ENCODE results near the gene MTUS2. TPM values are rescaled to one million over a fixed set of nuclear protein-coding genes. Genes with fewer than 3 reads are reported as not detected.

MTUS2 gene
- total RNA-seq, 2 experiments from 2014 or later, result not detected

DNA sequence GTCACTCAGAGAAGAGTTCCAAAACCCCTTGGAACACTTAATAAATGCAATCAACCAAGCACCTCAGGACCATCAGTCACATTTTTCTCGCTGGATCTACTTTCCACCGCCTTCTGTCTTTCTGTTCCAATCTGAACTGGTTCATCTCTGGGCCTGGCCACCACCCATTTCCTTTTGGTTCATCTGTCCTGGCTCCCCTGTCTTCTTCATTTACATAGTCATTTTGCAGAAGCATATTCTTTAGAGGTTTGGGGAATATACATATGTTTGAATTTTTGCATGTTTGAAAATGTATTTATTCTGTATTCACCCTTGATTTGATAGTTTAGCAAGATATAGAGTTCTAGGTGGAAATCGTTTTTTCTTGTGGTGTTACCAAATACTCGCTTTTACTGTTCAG is 188.2 kb downstream of the MTUS2 start:
- CTCF ChIA-PET, result no interaction called here

DNA sequence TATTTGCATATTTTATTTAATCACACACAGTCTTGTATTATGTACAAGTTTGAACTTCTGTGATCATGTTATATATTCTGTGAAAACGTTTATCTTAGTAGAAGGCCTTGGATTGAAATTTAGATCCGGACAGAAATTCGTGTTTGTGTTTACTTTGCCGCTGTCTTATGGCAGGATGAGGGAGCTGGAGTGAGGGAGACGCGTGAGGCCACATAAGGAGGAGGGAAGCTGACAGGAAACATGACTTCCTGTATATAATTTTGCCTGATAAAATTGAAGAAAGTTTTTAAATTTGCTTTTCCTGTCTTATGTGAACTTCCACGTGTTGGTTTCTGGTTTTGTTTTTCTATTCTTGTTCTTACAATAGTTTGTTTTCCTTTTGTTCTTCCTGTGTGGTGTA is 200.2 kb downstream of the MTUS2 start:
- ChIA-PET POLR2A (no interaction called here), CTCF (no interaction called here)

More for the DNA sequence above, 188.2 kb downstream of the MTUS2 start:
- POLR2A ChIA-PET, result no interaction called here

DNA sequence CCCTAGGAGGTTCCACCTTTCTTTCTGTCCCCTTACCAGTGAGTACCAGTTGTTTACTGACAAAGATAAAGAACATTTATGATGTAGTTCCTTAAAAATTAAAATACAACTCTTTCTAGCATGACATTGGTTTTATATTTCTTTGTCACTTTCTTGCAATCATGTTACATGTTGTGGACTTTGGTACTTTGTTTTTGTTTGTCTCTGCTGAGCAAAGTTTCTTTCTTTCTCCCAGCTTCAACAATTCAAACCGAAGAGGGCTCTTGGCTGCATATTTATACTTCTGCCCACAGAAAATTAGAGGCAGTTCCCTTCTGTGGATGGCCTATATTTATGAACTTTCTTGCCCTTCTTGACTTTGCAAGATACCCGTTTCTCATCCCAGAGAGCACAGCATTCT is 201.2 kb downstream of the MTUS2 start:
- ChIA-PET POLR2A (no interaction called here), CTCF (no interaction called here)

DNA sequence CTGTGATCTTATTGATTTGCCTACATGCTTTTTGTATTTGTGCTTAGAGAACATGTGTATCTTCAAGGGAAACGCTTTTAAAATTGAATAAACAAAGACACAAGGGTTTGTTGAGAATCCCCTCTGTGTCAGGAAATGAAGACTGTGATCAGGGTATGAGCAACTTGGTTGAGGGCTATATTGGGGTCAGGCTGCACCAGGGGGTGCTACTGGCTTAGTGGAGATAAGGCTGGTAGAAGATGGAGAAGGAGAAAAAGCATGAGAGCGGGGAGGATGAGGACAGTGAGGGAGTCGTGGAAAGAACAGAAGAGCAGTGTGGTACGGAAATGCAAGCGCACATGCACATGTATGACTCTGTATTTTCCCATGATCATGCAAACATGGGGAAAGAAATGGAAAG is 201.6 kb downstream of the MTUS2 start:
- ChIA-PET CTCF (no interaction called here), POLR2A (no interaction called here)

GRCh38 chr13:29022410-29022809 is 202.3 kb downstream of the MTUS2 start:
- ChIA-PET POLR2A (no interaction called here), CTCF (no interaction called here)

DNA sequence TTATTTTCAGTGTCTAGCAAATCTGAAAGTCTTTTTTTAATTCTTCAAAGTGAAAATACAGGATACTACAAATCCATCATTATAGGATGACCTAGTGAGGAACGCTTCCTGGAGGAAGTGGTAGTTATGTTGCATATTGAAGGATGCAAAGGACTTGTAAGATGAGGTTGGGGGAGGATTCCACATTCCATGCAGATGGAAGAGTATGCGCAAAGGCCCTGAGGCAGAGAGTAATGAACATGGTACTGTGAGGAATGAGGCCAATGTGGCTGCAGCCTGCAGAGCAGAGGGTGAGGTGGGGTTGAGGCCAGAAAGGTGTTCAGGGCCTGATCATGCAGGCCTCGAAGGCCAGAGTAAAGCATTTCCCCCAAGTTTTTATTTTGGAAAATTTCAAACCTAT is 202.8 kb downstream of the MTUS2 start:
- ChIA-PET POLR2A (no interaction called here), CTCF (no interaction called here)

DNA sequence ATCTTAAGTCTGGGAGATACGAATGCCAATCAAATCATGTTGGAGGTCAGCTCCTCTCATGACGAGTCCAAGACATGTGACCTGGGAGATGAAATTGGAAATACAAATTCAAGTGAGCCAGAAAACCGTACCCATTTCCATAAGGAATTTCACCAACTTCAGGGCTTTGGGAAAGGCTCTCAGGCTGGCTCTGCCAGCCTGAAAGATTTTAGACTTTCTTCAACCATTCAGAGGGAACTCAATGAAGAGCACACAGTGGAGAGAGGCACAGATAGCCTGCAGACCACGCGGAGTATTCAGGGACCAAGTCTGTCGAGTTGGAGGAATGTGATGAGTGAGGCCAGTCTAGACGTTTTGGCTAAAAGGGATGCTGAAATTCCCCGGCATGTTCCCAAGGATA is 204.6 kb downstream of the MTUS2 start:
- CTCF ChIA-PET, result no interaction called here
- POLR2A ChIA-PET, result no interaction called here

DNA sequence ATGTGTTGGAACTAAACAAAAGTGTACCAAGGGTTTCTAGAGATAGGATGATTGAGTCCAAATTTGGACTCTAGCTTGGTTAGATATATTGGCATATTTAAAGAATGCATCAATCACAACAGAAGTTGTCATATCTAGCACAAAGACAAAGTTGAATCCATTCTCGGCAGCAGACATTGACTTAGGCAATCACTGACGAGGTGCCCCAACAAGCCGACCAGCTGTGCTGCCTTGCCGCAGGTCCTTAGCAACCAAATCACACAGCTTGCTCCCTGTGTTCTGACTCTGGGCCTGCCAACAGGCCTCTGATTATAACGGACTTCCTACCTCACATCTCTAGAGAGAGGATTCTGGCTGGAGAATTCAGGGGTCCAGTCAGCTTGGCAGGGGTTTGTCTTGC is 208.7 kb downstream of the MTUS2 start:
- ChIA-PET POLR2A (no interaction called here), CTCF (no interaction called here)

DNA sequence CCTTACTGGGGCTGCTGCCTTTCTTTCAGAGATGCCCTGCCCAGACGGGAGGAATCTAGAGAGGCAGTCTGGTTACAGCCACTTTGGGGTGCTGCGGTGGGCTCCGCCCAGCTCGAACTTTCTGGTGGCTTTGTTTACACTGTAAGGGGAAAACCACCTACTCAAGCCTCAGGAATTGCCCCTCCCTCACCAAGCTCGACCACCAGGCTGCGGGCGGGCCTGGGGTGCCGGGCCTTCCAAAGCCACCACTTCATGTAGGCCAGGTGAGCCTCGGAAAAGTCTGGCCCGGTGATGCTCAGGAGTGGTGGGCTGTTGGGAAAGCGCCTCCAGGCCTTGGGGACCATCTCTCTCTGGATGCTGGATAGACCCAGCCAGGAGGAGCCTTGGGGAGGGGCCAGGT is 218.6 kb downstream of the MTUS2 start:
- POLR2A ChIA-PET, result no interaction called here
- CTCF ChIA-PET, result no interaction called here

GRCh38 chr13:29039212-29039611 is 219.1 kb downstream of the MTUS2 start:
- ChIA-PET POLR2A (no interaction called here), CTCF (no interaction called here)

- CTCF ChIA-PET, result no interaction called here
- POLR2A ChIA-PET, result no interaction called here
These were observed 226.4 kb downstream of the MTUS2 start for GRCh38 chr13:29046588-29046987.

- ChIA-PET POLR2A (no interaction called here), CTCF (no interaction called here)
These were observed 229.4 kb downstream of the MTUS2 start for GRCh38 chr13:29049524-29049923.

DNA sequence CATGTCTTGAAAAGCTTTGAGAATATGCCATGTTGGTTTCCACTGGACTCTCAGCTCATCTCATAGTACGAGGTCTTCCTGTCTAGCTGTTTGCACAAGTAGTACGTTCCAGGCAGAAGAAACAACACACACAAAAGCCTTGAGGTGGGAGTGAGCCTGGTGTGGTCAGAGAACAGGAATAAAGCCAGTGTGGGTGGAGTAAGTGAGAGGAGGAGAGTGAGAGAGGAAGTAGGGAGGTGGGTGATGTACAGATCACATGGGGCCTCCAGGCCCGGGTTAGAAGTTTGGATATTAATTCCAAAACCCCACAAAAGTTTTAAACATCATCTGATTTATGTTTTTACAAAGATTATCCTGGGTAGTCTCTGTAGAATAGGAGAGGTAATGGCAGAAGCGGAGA is 230.6 kb downstream of the MTUS2 start:
- ChIA-PET CTCF (no interaction called here), POLR2A (no interaction called here)

- CTCF ChIA-PET, result no interaction called here
These were observed 239.7 kb downstream of the MTUS2 start for GRCh38 chr13:29059800-29060199.

GRCh38 chr13:29065142-29065541 is 245.0 kb downstream of the MTUS2 start:
- ChIA-PET POLR2A (no interaction called here), CTCF (no interaction called here)

More at GRCh38 chr13:29059800-29060199, 239.7 kb downstream of the MTUS2 start:
- POLR2A ChIA-PET, result no interaction called here

DNA sequence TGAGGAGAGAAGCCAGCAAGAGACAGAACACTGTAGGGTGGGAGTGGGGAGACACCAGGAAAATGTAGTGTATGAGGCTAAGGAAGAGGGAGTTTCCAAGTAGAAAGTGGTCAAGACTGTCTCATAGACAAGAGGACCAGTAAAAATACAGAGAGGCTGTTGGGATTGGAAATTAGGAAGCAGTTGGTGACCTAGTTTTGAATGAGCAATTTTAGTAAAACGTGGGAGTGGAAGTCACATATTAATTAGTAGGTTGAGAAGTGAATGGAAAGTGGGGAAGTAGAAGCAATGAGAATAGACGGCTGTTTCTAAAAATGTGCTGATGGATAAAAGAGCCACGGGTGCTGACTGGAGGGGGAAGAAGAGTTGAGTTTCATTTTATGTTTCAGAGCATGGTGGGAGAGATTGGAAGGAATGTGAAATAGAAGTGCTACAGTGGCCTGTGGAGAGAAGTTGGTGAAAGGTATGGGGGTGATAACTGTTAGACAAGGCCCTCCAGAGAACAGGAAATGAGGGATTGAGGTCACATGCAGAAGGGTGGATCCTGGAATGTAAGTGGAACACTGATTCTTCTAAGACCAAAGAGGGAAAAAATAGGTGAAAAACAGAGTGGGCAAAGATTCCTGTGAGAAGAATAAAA is 247.3 kb downstream of the MTUS2 start:
- CTCF ChIA-PET, result no interaction called here
- POLR2A ChIA-PET, result no interaction called here

- ChIA-PET CTCF (no interaction called here), POLR2A (no interaction called here)
These were observed 253.6 kb downstream of the MTUS2 start for GRCh38 chr13:29073755-29074154.

- CTCF ChIA-PET, result no interaction called here
- POLR2A ChIA-PET, result no interaction called here
These were observed 257.1 kb downstream of the MTUS2 start for GRCh38 chr13:29077051-29077813.

GRCh38 chr13:29081036-29081435 is 260.9 kb downstream of the MTUS2 start:
- CTCF ChIA-PET, result no interaction called here
- POLR2A ChIA-PET, result no interaction called here

GRCh38 chr13:29081697-29082440 is 261.7 kb downstream of the MTUS2 start:
- POLR2A ChIA-PET, result no interaction called here
- CTCF ChIA-PET, result interaction anchor here (0.6 kb wide), 1 partner anchor 113 kb away, joined by 4 read pairs; no protein-coding TSS in a partner anchor

DNA sequence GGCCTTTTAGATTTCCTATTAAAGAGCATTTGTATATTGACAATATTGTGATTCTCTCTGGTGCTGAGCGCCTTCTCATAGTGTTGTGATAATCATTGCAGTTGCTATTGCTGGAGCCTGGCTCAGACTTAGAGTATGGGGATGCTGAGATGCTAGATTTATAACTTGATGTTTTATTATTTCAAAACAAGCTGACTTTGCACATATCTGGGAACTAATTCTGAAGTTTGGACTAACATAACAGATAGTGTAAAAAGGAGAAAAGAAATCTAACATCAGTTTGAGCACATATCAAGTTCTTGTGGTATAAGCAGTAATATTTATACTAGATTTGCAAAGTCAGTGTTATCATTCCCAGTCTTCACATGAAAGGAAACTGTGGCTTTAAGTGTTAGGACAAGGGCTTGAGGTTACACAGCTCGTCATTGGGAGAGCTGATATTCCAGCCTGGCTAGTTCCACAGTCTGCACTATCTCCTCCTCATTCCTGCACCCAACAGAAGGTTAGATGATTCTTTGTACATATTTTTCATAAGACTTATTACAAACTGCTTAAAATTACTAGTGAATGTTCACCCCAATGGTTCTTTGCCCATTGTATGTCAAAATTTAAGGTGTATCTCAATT is 279.8 kb downstream of the MTUS2 start:
- ChIA-PET CTCF (no interaction called here), POLR2A (no interaction called here)

Data from activated CD8-positive, alpha-beta memory T cell treated with anti-CD3 and anti-CD28 coated beads for 36 hours (primary cell).